ENCODE results near the gene RNF217. TPM values are rescaled to one million over a fixed set of nuclear protein-coding genes. Genes with fewer than 3 reads are reported as not detected.
"Not testable (repeated sequence)": the region's sequence is repeated elsewhere in the genome, so short reads cannot be mapped to it uniquely, and the experiment has no call there.

The RNF217 gene
- total RNA-seq, 2 experiments from 2014 or later: 0.08 to 1.0 TPM

- Mint-ChIP-seq H3K36me3 (no peaks in the 10 kb centered on the region), H3K4me3 (no peak overlapping the region), H3K9me3 (no peaks in the 10 kb centered on the region), H3K4me1 (no peaks in the 10 kb centered on the region), H3K27me3 (peaks cover 4% of the 10 kb centered on the region), H3K27ac (no peak overlapping the region)
- DNase-seq: no peak
- ATAC-seq (ENCODE audit: low read depth): no peak
- POLR2A ChIA-PET: no interaction called here
These were observed 161.3 kb downstream of the RNF217 start for GRCh38 chr6:125123468-125124048.

- Mint-ChIP-seq H3K4me3 (no peak overlapping the region), H3K4me1 (no peaks in the 10 kb centered on the region)
- ATAC-seq (ENCODE audit: low read depth): no peak
These were observed 161.9 kb downstream of the RNF217 start for GRCh38 chr6:125124049-125124669.

GRCh38 chr6:125125856-125126255 is 163.6 kb downstream of the RNF217 start:
- ATAC-seq (ENCODE audit: low read depth); H3K27me3 Mint-ChIP-seq; H3K4me1 Mint-ChIP-seq; H3K27ac Mint-ChIP-seq; H3K4me3 Mint-ChIP-seq; DNase-seq; H3K9me3 Mint-ChIP-seq; POLR2A ChIA-PET; H3K36me3 Mint-ChIP-seq: not testable (repeated sequence)

More at GRCh38 chr6:125124049-125124669, 161.9 kb downstream of the RNF217 start:
- Mint-ChIP-seq H3K27me3 (peaks cover 4% of the 10 kb centered on the region), H3K36me3 (no peaks in the 10 kb centered on the region), H3K27ac (no peak overlapping the region), H3K9me3 (no peaks in the 10 kb centered on the region)
- no peak for DNase-seq
- POLR2A ChIA-PET: no interaction called here

- POLR2A ChIA-PET: no interaction called here
- Mint-ChIP-seq H3K27ac (no peak overlapping the region), H3K27me3 (peaks cover 7% of the 10 kb centered on the region), H3K36me3 (no peaks in the 10 kb centered on the region), H3K9me3 (no peaks in the 10 kb centered on the region), H3K4me3 (no peak overlapping the region), H3K4me1 (no peaks in the 10 kb centered on the region)
- ATAC-seq (ENCODE audit: low read depth) (no peak), DNase-seq (no peak)
These were observed 167.1 kb downstream of the RNF217 start for GRCh38 chr6:125129354-125129753.

GRCh38 chr6:125132058-125132457 is 169.8 kb downstream of the RNF217 start:
- Mint-ChIP-seq H3K36me3 (no peaks in the 10 kb centered on the region), H3K4me3 (no peak overlapping the region), H3K4me1 (no peaks in the 10 kb centered on the region), H3K27me3 (peaks cover 9% of the 10 kb centered on the region), H3K9me3 (no peaks in the 10 kb centered on the region), H3K27ac (no peak overlapping the region)
- POLR2A ChIA-PET: no interaction called here
- no peak for DNase-seq
- no peak for ATAC-seq (ENCODE audit: low read depth)

GRCh38 chr6:125136378-125136777 is 174.1 kb downstream of the RNF217 start:
- H3K4me3 Mint-ChIP-seq: no peak overlapping the region
- POLR2A ChIA-PET: no interaction called here
- ATAC-seq (ENCODE audit: low read depth) (no peak), DNase-seq (no peak)
- H3K36me3 Mint-ChIP-seq: no peaks in the 10 kb centered on the region
- no peak overlapping the region for H3K27ac Mint-ChIP-seq
- no peaks in the 10 kb centered on the region for H3K9me3 Mint-ChIP-seq
- H3K27me3 Mint-ChIP-seq: peaks cover 4% of the 10 kb centered on the region
- H3K4me1 Mint-ChIP-seq: no peaks in the 10 kb centered on the region

- DNase-seq (no peak), ATAC-seq (ENCODE audit: low read depth) (no peak)
- peaks cover 4% of the 10 kb centered on the region for H3K27me3 Mint-ChIP-seq
- no peaks in the 10 kb centered on the region for H3K36me3 Mint-ChIP-seq
- no peak overlapping the region for H3K4me3 Mint-ChIP-seq
- no peak overlapping the region for H3K27ac Mint-ChIP-seq
- H3K4me1 Mint-ChIP-seq: no peaks in the 10 kb centered on the region
- no peaks in the 10 kb centered on the region for H3K9me3 Mint-ChIP-seq
- POLR2A ChIA-PET: no interaction called here
These were observed 175.8 kb downstream of the RNF217 start for GRCh38 chr6:125138083-125138482.

- H3K4me1 Mint-ChIP-seq: no peaks in the 10 kb centered on the region
- no peak for ATAC-seq (ENCODE audit: low read depth)
- no peaks in the 10 kb centered on the region for H3K9me3 Mint-ChIP-seq
These were observed 178.6 kb downstream of the RNF217 start for GRCh38 chr6:125140808-125141207.

More at GRCh38 chr6:125140808-125141207, 178.6 kb downstream of the RNF217 start:
- POLR2A ChIA-PET: no interaction called here
- no peak for DNase-seq
- H3K36me3 Mint-ChIP-seq: no peaks in the 10 kb centered on the region
- peaks cover 6% of the 10 kb centered on the region for H3K27me3 Mint-ChIP-seq
- no peak overlapping the region for H3K4me3 Mint-ChIP-seq
- no peak overlapping the region for H3K27ac Mint-ChIP-seq

Other genes with a start within 250 kb of the RNF217 start
- gene TPD52L1, start 191.3 kb downstream of the RNF217 start, total RNA-seq: not detected

All from activated naive CD8-positive, alpha-beta T cell treated with anti-CD3 and anti-CD28 coated beads, Interleukin-2, amount 10 ng/mL, durations not matched to agents 7 days and 5 days (primary cell).